HepG2 (cell line): ENCODE measurements around the gene NELFCD. TPM values are rescaled to one million over a fixed set of nuclear protein-coding genes. Genes with fewer than 3 reads are reported as not detected.

Experiments
- ATF7-NPFF ChIP-seq: sonication (generic); formaldehyde crosslinking; IDR thresholded peaks from 2 replicates; pipeline ENCODE4 v1.8.1; 2023; ENCODE audit warnings: mild to moderate bottlenecking, low read depth, missing genetic modification reagents, moderate library complexity
- EP300 ChIP-seq, 3 experiments: sonication (generic) in 1 of 3; formaldehyde crosslinking in 1 of 3; IDR thresholded peaks; 2 replicates each; pipeline versions ENCODE4 v1.5.1 to v1.6.1; 2011 to 2020; ENCODE audit warnings: low read depth in 2 of 3, low read length in 2 of 3, borderline replicate concordance in 1 of 3, improper control_type of control experiment in 1 of 3, mild to moderate bottlenecking in 1 of 3, missing genetic modification reagents in 1 of 3, moderate library complexity in 1 of 3
- FOXC1 ChIP-seq: sonication (generic); formaldehyde crosslinking; IDR thresholded peaks from 2 replicates; pipeline ENCODE4 v1.8.0; 2022; ENCODE audit warnings: mild to moderate bottlenecking, missing genetic modification reagents, borderline replicate concordance
- HDAC6 ChIP-seq: fragments of 200-600 bp; sonication (generic); IDR thresholded peaks from 2 replicates; pipeline ENCODE4 v1.7.0; 2017; ENCODE audit warnings: mild to moderate bottlenecking, antibody characterized with exemption, low read length, low read depth
- HMG20B ChIP-seq: conservative IDR thresholded peaks from 2 replicates; pipeline ENCODE4 v1.6.1; 2016; ENCODE audit warnings: missing genetic modification reagents, missing compliant biosample characterization
- KLF11 ChIP-seq: IDR thresholded peaks from 2 replicates; pipeline ENCODE4 v1.6.1; 2016; ENCODE audit warnings: missing compliant biosample characterization
- MTA3 ChIP-seq: sonication (generic); formaldehyde crosslinking; IDR thresholded peaks from 2 replicates; pipeline ENCODE4 v1.4.0; 2020; ENCODE audit warnings: missing genetic modification reagents
- NCOA5 ChIP-seq: sonication (generic); formaldehyde crosslinking; IDR thresholded peaks from 2 replicates; pipeline ENCODE4 v1.4.0; 2020; ENCODE audit warnings: missing genetic modification reagents
- SMARCC2 ChIP-seq: fragments of 450-650 bp; IDR thresholded peaks from 2 replicates; pipeline ENCODE4 v1.6.1; 2017; ENCODE audit warnings: antibody characterized with exemption, mild to moderate bottlenecking
- ZNF644 ChIP-seq: IDR thresholded peaks from 2 replicates; pipeline ENCODE4 v1.6.1; 2016; ENCODE audit warnings: low read depth
- ZNF709 ChIP-seq: sonication (generic); formaldehyde crosslinking; IDR thresholded peaks from 2 replicates; pipeline ENCODE4 v1.5.0; 2020; ENCODE audit warnings: mild to moderate bottlenecking, missing genetic modification reagents
- ZNF713 ChIP-seq: sonication (generic); formaldehyde crosslinking; IDR thresholded peaks from 2 replicates; pipeline ENCODE4 v1.4.0; 2020; ENCODE audit warnings: mild to moderate bottlenecking, missing genetic modification reagents
- ZNF788 ChIP-seq: sonication (generic); formaldehyde crosslinking; IDR thresholded peaks from 2 replicates; pipeline ENCODE4 v1.5.0; 2020; ENCODE audit warnings: mild to moderate bottlenecking, missing genetic modification reagents, borderline replicate concordance
- ZSCAN30 ChIP-seq: sonication (generic); formaldehyde crosslinking; IDR thresholded peaks from 2 replicates; pipeline ENCODE4 v1.5.0; 2020; ENCODE audit warnings: mild to moderate bottlenecking, missing genetic modification reagents
- polyA plus RNA-seq, 8 experiments: library from polyadenylated mRNA; depleted of rRNA in 3 of 8; stranded (reverse) in 7 of 8; unstranded in 1 of 8; fragments of >200 nt; fragmentation: Illumina TruSeq in 4 of 8; extraction: Trizol in 4 of 8; gene quantifications; 2 replicates each; pipeline versions ENCODE4 v1.2.1 to v1.2.3, GENCODE V29; 2011 to 2016; ENCODE audit warnings: low read depth in 4 of 8, missing spikeins in 1 of 8, mixed read lengths in 1 of 8; ENCODE audit not compliant: insufficient read depth in 1 of 8
- total RNA-seq, 5 experiments: library from RNA; depleted of rRNA; stranded (reverse); fragments of >200 nt; fragmentation: Illumina TruSeq; extraction: Trizol; gene quantifications; 2 replicates each; pipeline ENCODE4 v1.2.3, GENCODE V29; 2016; ENCODE audit warnings: low read depth in 1 of 5
- TF ChIP-seq, protein P1 (sequence below): IDR thresholded peaks from 2 replicates; pipeline ENCODE4 v1.6.1; 2016
- TF ChIP-seq, protein P2 (sequence below): sonication (generic); formaldehyde crosslinking; IDR thresholded peaks from 2 replicates; pipeline ENCODE4 v1.4.0; 2020; ENCODE audit warnings: missing genetic modification reagents; ENCODE audit errors: not compliant biosample characterization
- TF ChIP-seq, protein P3 (sequence below): sonication (generic); formaldehyde crosslinking; IDR thresholded peaks from 2 replicates; pipeline ENCODE4 v1.8.0; 2022; ENCODE audit warnings: missing genetic modification reagents, low read depth, mild to moderate bottlenecking, borderline replicate concordance
- TF ChIP-seq, protein P4 (sequence below): sonication (generic); formaldehyde crosslinking; IDR thresholded peaks from 2 replicates; pipeline ENCODE4 v1.4.0; 2020; ENCODE audit warnings: missing genetic modification reagents
- TF ChIP-seq, protein P5 (sequence below): sonication (generic); formaldehyde crosslinking; IDR thresholded peaks from 2 replicates; pipeline ENCODE4 v1.9.0; 2022; ENCODE audit warnings: missing genetic modification reagents, mild to moderate bottlenecking, borderline replicate concordance
- TF ChIP-seq, protein P6 (sequence below): sonication (generic); formaldehyde crosslinking; IDR thresholded peaks from 2 replicates; pipeline ENCODE4 v1.5.1; 2020; ENCODE audit warnings: missing genetic modification reagents, mild to moderate bottlenecking, borderline replicate concordance

The NELFCD gene
- total and polyA plus RNA-seq, 2 of the 13 experiments (the other 11 are each of a cell fraction or from before 2014, with no cell fraction given), result 159 to 203 TPM

DNA sequence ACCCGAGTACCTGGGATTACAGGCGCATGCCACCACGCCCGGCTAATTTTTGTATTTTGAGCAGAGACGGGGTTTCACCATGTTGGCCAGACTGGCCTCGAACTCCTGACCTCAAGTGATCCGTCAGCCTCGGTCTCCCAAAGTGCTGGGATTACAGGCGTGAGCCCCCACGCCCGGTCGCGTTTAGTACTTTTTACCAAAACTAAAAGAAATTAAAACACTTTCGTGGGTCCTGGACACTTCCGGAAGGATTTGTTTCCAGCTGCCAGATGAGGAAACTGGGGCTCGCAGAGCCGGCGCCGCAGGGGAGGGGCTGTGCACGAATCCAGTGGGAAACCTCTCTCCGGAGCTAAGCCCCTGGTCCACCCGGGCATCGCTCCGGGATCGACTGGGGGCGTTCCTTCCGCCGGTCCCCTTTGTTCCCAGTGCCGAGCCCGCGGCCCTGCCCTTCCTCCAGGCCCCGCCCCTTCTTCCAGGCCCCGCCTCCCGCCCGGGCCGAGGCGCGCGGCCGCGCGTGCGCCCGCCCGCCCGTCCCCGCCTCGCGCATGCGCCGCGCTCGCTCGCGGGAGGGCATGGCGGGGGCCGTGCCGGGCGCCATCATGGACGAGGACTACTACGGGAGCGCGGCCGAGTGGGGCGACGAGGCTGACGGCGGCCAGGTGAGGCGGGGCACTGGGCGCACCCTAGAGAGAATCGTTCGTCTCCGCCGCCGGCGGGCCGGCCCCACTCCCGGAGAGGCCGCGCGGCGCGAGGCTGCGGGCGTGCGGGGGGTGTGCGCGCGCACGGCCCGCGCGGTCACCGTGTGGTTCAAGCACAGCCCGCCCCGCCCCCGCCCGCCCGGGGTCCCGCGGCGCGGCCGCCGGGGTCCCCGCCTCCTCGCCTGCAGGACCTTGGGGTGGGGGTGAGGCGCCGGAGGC is at the start of gene NELFCD (continued):
- TF ChIP-seq, protein P1, sequence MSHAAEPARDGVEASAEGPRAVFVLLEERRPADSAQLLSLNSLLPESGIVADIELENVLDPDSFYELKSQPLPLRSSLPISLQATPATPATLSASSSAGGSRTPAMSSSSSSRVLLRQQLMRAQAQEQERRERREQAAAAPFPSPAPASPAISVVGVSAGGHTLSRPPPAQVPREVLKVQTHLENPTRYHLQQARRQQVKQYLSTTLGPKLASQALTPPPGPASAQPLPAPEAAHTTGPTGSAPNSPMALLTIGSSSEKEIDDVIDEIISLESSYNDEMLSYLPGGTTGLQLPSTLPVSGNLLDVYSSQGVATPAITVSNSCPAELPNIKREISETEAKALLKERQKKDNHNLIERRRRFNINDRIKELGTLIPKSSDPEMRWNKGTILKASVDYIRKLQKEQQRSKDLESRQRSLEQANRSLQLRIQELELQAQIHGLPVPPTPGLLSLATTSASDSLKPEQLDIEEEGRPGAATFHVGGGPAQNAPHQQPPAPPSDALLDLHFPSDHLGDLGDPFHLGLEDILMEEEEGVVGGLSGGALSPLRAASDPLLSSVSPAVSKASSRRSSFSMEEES (CRISPR knock-in tag), result peak; percentile 59; the same call in 1 of the 2 replicates
- TF ChIP-seq NCOA5 (no peak), FOXC1 (no peak; the same call in 1 of the 2 replicates), ZSCAN30 (CRISPR knock-in tag) (no peak), ZNF788 (peak; percentile 54; the same call in 1 of the 2 replicates), ATF7-NPFF (CRISPR knock-in tag) (peak; percentile 34; the same call in 1 of the 2 replicates), ZNF644 (CRISPR knock-in tag) (peak; percentile 50; the same call in 1 of the 2 replicates), KLF11 (CRISPR knock-in tag) (no peak), EP300 (IDR thresholded peaks at IDR 0.05; ENCODE audit: low read depth in 2 of 2, low read length in 2 of 2) (0 out of 4 replicates have a peak, but pooled peaks of 1 of the 2 experiments have one; percentile 21), EP300 (CRISPR knock-in tag; IDR thresholded peaks at IDR 0.05; ENCODE audit: borderline replicate concordance) (no peak), ZNF709 (CRISPR knock-in tag) (peak; percentile 74; the same call in 1 of the 2 replicates), SMARCC2 (no peak), HMG20B (CRISPR knock-in tag) (0 out of 2 replicates have a peak, but pooled peaks have one; percentile 26), ZNF713 (CRISPR knock-in tag) (no peak), MTA3 (CRISPR knock-in tag) (no peak), HDAC6 (no peak)
- TF ChIP-seq, protein P2, sequence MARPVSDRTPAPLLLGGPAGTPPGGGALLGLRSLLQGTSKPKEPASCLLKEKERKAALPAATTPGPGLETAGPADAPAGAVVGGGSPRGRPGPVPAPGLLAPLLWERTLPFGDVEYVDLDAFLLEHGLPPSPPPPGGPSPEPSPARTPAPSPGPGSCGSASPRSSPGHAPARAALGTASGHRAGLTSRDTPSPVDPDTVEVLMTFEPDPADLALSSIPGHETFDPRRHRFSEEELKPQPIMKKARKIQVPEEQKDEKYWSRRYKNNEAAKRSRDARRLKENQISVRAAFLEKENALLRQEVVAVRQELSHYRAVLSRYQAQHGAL (CRISPR knock-in tag), result no peak
- TF ChIP-seq, protein P3, sequence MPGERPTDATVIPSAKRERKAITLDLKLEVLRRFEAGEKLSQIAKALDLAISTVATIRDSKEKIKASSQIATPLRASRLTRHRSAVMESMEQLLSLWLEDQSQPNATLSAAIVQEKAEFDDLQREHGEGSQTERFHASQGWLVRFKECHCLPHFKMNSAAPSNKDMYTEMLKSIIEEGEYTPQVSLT (CRISPR knock-in tag), result no peak; the same call in 1 of the 2 replicates
- TF ChIP-seq, protein P4, sequence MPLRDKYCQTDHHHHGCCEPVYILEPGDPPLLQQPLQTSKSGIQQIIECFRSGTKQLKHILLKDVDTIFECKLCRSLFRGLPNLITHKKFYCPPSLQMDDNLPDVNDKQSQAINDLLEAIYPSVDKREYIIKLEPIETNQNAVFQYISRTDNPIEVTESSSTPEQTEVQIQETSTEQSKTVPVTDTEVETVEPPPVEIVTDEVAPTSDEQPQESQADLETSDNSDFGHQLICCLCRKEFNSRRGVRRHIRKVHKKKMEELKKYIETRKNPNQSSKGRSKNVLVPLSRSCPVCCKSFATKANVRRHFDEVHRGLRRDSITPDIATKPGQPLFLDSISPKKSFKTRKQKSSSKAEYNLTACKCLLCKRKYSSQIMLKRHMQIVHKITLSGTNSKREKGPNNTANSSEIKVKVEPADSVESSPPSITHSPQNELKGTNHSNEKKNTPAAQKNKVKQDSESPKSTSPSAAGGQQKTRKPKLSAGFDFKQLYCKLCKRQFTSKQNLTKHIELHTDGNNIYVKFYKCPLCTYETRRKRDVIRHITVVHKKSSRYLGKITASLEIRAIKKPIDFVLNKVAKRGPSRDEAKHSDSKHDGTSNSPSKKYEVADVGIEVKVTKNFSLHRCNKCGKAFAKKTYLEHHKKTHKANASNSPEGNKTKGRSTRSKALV, result peak; percentile 54; the same call in 1 of the 2 replicates
- TF ChIP-seq, protein P5, sequence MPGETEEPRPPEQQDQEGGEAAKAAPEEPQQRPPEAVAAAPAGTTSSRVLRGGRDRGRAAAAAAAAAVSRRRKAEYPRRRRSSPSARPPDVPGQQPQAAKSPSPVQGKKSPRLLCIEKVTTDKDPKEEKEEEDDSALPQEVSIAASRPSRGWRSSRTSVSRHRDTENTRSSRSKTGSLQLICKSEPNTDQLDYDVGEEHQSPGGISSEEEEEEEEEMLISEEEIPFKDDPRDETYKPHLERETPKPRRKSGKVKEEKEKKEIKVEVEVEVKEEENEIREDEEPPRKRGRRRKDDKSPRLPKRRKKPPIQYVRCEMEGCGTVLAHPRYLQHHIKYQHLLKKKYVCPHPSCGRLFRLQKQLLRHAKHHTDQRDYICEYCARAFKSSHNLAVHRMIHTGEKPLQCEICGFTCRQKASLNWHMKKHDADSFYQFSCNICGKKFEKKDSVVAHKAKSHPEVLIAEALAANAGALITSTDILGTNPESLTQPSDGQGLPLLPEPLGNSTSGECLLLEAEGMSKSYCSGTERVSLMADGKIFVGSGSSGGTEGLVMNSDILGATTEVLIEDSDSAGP (CRISPR knock-in tag), result peak; percentile 44; the same call in 1 of the 2 replicates
- TF ChIP-seq, protein P6, sequence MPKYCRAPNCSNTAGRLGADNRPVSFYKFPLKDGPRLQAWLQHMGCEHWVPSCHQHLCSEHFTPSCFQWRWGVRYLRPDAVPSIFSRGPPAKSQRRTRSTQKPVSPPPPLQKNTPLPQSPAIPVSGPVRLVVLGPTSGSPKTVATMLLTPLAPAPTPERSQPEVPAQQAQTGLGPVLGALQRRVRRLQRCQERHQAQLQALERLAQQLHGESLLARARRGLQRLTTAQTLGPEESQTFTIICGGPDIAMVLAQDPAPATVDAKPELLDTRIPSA (CRISPR knock-in tag), result no peak
